Ovary (tissue), 3 donors: Measurements from ENCODE around the gene IPO9.

ENCODE experiments used
- CTCF ChIP-seq, 3 donors: fragments of 450-650 bp in 2 of 3; fragments of 200-600 bp in 1 of 3; IDR thresholded peaks; one replicate each; pipeline versions ENCODE4 v1.5.1 to v1.8.0; 2016 to 2022; ENCODE audit warnings: antibody characterized with exemption in 3 of 3, mild to moderate bottlenecking in 1 of 3
- POLR2A ChIP-seq: fragments of 450-650 bp; IDR thresholded peaks from one replicate; pipeline ENCODE4 v1.6.1; 2017; ENCODE audit warnings: antibody characterized with exemption, mild to moderate bottlenecking, moderate library complexity
- donor health status: DM: no; HTN: no; CAD: no.

GRCh38 chr1:201795066-201795465 lies 33.9 kb upstream of the IPO9 start:
- TF ChIP-seq CTCF (IDR thresholded peaks at IDR 0.05) (peak in 1 of 3 donors; percentile 10), POLR2A (no peak)
